HG03175 (cell line): ENCODE data around the gene ANTXR2.
A peak's percentile ranks its signal among the peaks of the same experiment; 100 is the strongest.
"Not testable (repeated sequence)": the region's sequence is repeated elsewhere in the genome, so short reads cannot be mapped to it uniquely, and the experiment has no call there.

Source experiments
- ATAC-seq: cut with Tn5 transposase; IDR thresholded peaks from one replicate; pipeline ENCODE4 v1.9.1; 2021; ENCODE audit warnings: mild to moderate bottlenecking, moderate library complexity; ENCODE audit not compliant: unreplicated experiment

Gene ANTXR2

DNA sequence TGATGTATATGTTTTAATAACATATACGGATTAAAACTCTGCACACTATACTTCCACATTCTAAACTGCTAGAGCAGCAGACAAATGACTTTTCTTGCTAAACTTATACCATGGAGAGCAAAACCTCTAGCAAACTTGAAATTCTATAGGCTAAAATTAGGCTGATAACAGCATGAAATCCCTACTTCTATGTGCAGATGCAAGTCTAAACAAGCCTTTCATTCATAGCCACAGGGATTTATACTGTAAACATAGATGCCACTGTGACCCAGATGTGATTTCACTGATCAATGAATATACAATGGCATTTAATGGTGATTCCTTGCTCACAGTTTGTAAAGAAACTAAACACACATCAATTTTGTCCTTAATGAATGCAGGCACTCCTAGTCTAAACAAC is 151.0 kb downstream of the ANTXR2 start:
- no peak for ATAC-seq

DNA sequence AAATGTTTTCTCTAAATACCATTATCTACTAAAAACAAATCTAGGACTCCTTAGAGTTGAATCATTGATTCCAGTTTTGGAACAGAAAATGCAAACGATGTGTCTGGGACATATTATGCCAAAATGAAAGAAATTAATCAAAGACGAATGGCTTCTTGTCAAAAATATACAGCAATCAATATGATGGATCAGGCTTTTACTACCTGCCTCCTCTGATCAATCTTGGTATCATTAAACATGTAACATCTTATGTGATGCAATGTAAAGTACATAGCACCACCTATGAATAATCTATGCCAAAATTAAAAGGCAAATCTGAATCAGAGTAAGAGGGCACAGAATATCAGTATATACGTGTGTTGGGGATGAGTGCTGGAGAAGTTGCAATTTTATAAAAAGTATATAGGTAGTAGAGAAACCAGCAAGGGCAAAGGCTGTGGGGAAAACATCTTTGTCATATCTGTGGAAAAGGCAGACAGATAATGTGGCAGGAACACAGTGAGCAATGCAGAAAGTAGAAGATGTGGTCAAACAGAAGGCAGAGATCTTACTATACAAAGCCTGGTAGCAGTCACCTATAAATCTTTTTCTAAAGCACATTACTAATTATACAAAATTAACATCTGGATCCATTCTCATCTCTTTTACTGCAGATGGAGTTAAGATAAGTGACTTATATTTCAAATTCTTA is 152.7 kb downstream of the ANTXR2 start:
- no peak for ATAC-seq

DNA sequence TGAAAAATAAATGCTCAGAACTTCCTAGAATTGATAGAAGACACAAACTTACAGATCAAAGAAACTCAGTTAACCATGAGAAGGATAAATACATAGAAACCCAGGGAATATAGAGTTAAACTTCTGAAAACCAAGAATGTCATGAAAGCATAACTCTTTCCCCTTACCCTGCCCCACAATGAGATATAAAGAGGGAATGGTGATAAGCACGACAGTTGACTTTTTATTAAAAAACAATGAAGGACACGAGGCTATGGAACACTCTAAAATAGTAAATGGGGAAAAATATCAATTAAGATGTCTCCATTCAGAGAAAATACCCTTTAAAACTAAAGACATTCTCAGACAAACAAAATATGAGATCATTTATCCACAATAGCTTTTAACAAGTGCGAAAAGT is 154.7 kb downstream of the ANTXR2 start:
- ATAC-seq: no peak

DNA sequence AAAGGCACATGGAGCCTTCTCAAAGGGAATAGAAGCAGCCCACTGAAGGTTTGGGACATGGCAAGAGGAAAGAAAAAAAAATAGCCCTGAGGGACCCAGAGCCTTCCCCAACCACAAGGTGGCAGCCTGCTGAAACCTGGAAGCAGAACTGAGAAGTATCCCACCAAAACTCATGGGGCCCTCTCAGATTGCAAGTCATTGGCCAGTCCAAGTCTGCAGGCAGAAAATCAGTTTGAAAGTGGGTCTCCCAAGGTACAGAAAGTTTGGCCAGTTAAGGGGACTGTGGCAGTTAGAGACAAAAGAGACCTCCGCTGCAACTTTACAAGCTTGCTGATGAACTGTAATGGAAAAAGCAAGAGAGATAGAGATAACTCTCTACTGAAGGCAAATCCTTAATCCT is 155.8 kb downstream of the ANTXR2 start:
- peak; percentile 81 for ATAC-seq

DNA sequence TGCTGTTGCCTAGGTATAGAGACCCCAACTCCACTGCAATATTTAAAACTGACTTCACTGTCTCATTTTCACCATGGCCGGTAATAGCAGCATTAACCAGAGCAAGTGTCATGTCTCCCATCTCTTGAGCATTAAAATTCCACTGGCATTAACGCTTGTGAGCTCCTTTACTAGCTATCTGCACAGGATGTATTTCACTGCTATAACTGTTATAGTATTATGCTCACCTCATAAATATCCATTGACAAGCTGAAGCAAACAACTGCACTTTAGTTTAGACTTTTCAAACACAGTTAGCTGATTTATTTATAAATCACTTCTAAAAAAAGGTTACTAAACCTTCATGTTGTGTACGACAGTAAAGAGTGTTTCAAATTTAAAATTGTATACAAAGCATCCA is 157.8 kb downstream of the ANTXR2 start:
- no peak for ATAC-seq

DNA sequence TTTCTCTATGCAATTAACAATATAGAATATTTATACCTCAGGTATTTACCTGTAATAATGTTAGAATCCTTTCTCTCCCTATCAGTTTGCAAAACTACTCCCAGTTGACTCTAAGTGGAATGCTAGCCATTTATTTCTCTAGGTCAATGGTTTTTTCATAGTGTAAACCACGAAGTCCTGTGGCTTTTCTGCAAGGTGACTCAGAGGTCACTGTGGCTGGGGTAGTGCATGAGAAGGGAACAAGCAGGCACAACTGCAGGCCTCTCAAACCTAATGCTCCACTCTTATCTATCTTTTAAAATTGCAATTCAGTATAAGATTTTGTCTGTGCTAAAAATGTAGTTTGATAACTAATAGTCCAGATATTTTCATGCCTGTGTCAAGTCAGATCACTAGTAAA is 159.4 kb downstream of the ANTXR2 start:
- ATAC-seq: no peak

DNA sequence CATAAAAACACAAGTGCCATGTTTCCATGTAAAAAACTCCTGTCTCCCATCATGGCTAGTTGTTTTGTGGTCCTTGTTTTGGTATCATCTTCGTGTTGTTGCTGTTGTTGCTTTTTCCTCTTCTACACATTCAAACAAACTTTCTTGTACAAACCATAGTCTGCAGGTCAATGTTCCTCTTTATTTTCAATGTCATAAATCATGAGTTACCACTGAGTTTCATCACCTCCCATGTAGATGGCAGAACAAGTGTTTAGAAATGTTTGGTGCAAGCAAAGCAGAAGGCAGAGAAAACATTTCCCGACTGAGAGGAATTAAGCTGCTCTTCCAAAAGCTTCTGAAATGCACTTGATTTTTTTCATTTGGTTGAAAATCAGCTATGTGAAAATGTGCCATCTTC is 166.0 kb downstream of the ANTXR2 start:
- no peak for ATAC-seq

DNA sequence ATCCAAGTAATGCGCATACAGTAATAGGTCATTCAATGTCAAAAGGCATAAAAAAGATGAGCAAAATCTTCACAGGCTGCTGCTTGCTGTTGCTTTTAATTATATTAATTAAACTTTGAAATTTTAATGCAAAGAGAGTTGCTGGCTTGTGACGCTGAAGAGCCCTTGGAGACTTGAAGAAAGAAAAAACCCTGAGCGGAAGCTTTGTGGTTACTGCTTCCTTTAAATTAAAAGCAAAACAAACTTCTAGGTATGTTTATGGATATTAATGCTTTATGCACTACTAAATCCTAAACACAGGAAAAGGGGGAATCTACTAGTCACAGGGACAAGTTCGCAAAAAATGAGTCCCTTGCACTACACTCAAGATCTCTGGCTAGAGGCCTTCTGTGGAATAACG is 166.7 kb downstream of the ANTXR2 start:
- no peak for ATAC-seq

DNA sequence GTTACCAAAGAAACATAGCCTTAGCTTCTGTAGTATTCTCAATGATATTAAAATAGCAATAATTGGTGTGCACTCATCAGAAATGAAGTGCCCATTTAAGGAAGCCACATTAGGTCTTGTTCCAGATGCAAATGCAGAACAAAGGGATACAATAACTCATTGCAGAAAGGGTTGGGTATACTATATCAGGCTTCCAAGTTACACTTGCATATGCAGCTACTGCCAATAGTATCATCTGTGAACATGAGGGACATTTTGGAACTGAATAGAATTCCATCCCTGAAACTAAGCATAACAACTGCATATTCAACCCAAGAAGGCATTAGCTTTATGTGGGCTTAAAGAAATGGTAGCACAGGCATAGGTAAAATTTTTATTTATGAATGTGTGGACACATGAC is 167.8 kb downstream of the ANTXR2 start:
- no peak for ATAC-seq

DNA sequence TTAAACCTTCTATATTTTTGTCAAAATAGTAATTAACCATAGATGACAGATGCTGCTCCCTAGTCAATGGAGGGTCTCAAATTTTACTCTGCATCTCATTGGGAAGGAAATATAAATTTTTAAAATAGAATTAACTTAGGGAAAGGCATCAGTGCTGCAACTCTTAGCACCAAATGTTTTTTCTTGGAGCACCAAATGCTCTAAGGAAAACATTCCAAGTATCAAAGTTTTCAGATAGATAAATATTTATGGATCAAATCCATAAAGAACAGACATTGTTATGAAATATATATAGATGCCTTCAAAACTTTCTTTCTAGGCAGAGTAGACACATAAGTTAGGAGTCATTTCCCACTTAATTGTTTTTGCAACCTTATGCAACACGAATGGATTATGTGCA is 168.7 kb downstream of the ANTXR2 start:
- no peak for ATAC-seq

DNA sequence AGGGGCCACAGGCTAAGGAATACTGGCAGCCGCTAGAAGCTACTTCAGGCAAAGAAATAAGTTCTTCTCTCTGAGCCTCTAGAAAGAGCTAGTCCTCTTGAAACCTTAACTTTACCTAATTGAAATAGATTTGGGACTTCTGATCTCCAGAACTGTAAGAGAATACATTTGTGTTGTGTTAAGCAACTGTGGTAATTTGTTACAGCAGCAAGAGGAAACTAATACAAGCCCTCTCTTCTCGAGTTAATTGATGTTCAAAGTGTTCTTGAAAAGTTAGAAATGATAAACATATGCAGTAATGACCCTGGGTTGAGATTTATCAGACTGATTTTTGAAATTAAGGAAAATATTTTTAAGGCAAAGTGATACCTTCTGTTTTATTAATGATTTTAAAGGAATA is 172.8 kb downstream of the ANTXR2 start:
- ATAC-seq: no peak

DNA sequence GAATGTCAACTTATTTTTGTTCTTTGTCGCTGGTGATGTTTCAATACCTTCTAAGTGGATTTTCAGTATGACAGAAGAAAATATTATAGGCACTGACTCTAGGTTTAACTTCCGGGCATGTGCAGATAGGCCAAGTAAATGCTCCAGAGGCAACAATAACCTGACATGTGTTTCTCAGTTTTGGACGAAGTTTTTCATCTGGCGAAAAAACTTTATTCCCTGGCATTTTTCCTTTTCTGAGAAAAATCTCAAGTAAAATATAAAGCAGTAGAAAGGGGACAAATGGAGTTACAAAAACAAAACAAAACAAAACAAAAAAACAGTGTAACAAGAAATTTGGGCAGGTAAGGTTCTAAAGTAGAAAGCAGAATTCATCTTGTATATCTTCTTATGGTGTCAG is 173.5 kb downstream of the ANTXR2 start:
- ATAC-seq: no peak

DNA sequence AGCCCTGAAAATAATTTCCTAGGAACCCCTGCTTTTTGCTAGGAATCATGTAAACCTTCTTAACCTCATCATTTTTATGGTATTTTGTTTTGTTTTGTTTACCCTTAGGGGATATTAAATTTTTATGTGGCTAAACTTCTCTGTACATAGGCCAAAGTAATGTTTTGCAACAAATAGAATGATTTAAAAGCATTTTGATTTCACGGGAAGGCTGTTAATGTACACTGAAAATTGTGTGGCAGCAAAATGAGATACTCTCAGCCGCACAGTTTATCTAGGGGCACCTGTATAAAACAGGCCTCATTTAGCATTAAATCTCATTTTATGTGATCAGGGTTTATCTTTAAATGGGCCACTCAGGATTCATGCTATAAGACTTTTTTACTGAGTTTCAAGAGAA is 175.0 kb downstream of the ANTXR2 start:
- ATAC-seq: no peak

DNA sequence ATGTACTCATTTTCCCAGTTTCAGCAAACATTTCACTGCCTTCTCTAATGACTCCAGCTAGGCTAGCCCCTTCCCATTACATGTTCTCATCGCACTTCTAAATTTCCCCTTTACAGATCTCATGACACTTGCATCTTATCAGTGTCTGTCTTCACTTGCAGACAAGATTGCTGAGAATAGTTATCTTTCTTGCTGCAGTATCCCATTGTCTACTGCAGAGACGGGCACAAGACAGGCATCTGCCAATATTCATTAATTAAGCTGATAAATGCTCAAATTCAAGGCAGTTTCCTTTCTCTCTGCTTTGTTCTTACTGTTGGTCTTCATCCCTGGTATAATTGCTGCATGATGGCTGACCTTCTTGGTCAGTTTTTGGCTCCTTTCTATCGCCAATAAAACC is 175.9 kb downstream of the ANTXR2 start:
- ATAC-seq: no peak

DNA sequence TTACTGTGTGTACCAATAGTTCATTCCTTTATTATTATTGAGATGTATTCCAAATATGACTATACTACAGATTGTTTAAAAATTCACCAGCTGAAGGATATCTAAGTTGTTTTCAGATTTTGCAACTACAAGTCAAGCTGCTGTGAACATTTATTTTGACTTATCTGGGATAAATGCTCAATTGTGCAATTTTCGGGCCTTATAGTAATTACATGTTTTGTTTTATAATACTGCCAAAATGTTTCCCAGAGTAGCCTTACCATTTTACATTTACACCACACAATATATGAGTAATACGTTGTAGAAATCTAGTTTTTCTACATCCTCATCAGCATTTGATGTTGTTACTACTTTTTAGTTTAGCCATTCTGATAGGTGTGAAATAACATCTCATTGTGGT is 179.6 kb downstream of the ANTXR2 start:
- ATAC-seq: no peak

DNA sequence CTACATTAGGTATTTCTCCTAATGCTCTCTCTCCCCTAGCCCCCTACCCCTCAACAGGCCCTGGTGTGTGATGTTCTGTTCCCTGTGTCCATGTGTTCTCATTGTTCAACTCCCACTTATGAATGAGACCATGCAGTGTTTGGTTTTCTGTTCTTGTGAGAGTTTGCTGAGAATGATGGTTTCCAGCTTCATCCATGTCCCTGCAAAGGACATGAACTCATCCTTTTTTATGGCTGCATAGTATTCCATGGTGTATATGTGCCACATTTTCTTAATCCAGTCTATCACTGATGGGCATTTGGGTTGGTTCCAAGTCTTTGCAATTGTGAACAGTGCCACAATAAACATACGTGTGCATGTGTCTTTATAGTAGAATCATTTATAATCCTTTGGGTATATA is 184.0 kb downstream of the ANTXR2 start:
- ATAC-seq: not testable (repeated sequence)

DNA sequence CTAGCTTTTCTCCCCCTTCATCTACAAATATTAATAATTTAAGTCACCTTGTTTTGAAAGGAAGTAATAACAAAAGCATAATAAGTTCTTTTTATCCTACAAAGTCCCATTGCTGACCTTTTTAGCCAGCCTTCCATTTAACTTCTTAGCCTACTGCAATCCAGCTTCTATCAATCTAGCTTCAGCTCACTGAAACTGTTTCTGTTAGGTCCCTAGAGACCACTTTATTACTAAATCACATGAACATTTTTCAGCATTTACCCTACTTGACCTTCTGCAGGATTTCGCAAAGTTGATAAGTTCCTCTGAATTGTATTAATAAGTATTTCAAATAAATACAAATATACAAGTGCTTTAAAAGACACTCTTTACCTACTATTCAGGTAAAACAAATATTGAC is 186.5 kb downstream of the ANTXR2 start:
- ATAC-seq: no peak

DNA sequence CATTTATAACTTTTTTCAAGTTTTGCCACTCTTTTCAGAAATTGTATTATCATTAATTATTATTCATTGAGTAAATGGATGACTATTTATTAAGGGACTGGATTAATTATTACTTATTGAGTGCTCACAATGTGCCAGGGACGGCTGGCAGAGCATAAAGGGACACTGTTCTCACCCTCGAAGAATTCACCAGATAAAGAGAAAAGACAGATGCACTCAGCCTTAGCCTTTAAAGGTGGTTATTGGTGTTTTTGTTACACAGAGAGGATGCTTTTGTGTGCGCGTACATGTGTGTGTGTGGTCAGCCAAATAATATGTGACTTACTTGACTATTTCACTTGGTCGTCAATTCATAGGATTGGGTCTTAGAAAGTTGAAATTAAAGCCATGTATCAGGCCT is 187.0 kb downstream of the ANTXR2 start:
- ATAC-seq: no peak

DNA sequence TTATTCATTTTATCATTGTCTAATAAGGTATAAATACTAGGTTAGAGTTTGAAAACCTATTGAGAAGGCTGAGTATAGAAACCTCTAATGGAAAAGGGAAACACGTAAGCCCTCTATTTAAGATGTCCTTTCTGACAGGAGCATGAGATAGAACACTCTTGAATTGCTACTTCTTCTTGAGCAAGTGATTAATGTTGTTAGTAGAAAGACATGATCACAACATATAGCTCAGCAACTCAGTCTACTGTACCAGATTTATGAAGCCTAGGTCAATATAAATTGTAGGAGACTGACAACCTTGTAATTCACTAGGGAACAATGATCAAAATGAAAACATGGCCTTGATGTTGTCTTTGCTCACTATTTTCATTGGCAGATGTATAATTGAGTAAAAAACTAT is 189.7 kb downstream of the ANTXR2 start:
- no peak for ATAC-seq

DNA sequence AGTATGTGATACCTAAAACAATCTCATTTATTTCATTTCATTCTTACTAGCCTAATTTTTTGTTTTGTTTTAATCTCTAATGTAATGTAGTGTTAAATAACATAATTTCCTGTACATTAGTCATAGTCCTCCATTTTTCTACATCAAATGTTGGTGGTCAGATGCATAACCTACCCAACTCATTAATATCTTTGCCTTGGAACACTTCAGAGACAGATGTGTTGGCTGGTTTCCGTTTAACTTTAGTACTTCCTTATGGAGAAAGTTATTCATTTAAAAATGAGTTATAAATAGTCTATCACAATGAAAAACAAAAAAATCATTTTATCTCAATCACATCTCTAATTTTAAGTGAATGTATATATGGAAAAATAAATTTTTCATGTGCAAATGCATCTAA is 190.2 kb downstream of the ANTXR2 start:
- ATAC-seq: no peak

DNA sequence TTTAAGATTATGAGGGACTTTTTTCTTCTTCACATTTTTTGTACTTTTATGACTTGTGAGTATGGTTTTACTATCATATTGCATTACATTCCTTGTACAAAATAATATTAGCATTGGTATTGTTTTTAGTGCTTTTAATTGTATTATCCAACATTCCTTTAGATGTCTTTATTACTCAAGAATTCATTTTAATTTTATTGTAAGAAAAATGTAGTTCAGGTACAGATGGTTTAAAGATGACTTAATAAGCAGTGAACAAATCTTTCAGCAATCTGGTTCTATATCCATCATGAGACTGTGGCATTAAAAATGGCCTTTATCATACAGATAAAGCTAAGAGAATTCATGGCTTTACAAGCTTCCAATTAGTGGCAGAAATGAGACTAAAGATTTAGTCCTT is 191.6 kb downstream of the ANTXR2 start:
- no peak for ATAC-seq

DNA sequence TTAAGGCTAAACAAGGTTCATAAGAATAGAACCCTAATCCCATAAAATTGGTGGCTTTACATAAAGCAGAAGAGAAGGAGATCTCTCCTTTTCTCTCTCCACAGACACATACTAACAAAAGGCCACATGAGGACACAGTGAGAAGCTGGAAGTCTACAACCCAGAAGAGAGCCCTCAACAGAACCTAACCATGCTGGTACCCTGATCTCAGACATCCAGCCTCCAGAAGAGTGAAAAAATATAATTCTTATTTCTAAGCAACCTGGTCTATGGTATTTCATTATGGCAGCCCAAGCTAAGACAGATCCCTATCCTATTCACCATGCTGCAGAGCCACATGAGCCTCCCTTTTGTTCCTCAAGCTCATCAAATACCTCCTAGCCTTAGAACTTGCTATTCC is 195.5 kb downstream of the ANTXR2 start:
- no peak for ATAC-seq

DNA sequence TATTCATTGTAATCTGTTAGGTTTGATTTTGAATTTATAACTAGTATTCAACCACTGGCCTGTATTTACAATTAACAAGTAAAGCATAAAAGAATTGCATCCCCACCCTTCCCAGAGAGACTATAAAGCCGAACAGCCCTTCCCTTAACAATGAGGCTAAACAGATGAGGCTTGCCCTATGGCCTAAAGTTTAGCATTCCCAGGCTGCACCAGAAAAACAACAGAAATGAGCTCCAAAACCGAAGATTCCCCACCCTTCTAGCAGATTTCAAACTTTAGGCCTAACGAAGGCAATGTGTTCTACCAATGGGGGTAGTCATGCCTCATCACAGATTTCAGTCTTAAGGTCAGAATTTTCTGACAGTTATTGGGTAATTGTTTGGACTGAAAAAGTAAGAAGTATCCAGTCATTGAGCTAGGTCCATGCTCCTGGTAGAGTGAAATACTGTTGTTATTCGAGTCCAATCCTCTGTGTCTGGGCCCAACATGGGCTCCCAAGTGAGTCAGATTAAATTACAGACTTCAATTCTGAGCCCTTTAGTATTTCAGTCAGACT is 197.6 kb downstream of the ANTXR2 start:
- ATAC-seq: no peak
